GM12875 (cell line): ENCODE measurements around the gene SEPTIN10.

ENCODE experiments used
- H3K4me3 ChIP-seq: one replicate; pipeline ENCODE4 v1.5.1; 2011; ENCODE audit warnings: low read depth, low read length, control low read depth
- CTCF ChIP-seq: IDR thresholded peaks from 2 replicates; pipeline ENCODE4 v1.5.1; 2011; ENCODE audit warnings: low read depth, mild to moderate bottlenecking, control low read depth, inconsistent platforms, low read length, moderate library complexity, borderline replicate concordance; ENCODE audit not compliant: insufficient read depth

Gene SEPTIN10

GRCh38 chr2:109619032-109619615 is 5.4 kb upstream of the SEPTIN10 start:
- no peak overlapping the region for H3K4me3 ChIP-seq
- no peak for TF ChIP-seq CTCF

- no peak for TF ChIP-seq CTCF
- no peak overlapping the region for H3K4me3 ChIP-seq
Measured at GRCh38 chr2:109616184-109616583, 2.4 kb upstream of the SEPTIN10 start.

- no peak overlapping the region for H3K4me3 ChIP-seq
- no peak for TF ChIP-seq CTCF
Measured at GRCh38 chr2:109615637-109616144, 1.9 kb upstream of the SEPTIN10 start.

GRCh38 chr2:109614715-109615636 is 1.2 kb upstream of the SEPTIN10 start:
- H3K4me3 ChIP-seq: peak overlapping the region; percentile 50
- no peak for TF ChIP-seq CTCF

GRCh38 chr2:109613081-109613921 is 465 bp downstream of the SEPTIN10 start:
- H3K4me3 ChIP-seq: peak overlapping the region; percentile 50

More at GRCh38 chr2:109613081-109613921, 465 bp downstream of the SEPTIN10 start:
- no peak for TF ChIP-seq CTCF
